A673 (cell line): Measurements from ENCODE around the gene KIAA1586.

Experiments used
- CTCF ChIP-seq: fragments of 300-800, 200-600 bp; sonication (generic); conservative IDR thresholded peaks from 2 replicates; pipeline ENCODE4 v1.5.1; 2017; ENCODE audit warnings: low read depth, mild to moderate bottlenecking, antibody characterized with exemption, low read length, moderate library complexity, mixed read lengths
- EZH2 ChIP-seq: fragments of 200-600 bp; sonication (generic); IDR thresholded peaks from 2 replicates; pipeline ENCODE4 v1.6.1; 2017; ENCODE audit warnings: borderline replicate concordance, low read depth, mild to moderate bottlenecking, mixed read lengths, antibody characterized with exemption, low read length; ENCODE audit not compliant: poor library complexity, severe bottlenecking

GRCh38 chr6:57074383-57074782 lies 27.9 kb downstream of the KIAA1586 start:
- TF ChIP-seq CTCF (no peak), EZH2 (no peak)
